Myometrial cell (primary cell): ENCODE measurements around the gene EHMT2. TPM values are rescaled to one million over a fixed set of nuclear protein-coding genes. Genes with fewer than 3 reads are reported as not detected.

ENCODE experiments used
- total RNA-seq: library from RNA; depleted of rRNA; stranded (reverse); fragments of >200 nt; gene quantifications from 2 replicates; pipeline ENCODE4 v1.2.3, GENCODE V29; 2015

The EHMT2 gene
- total RNA-seq = 44.7 and 47.9 TPM in 2 replicates

GRCh38 chr6:31897612-31898382 lies at the start of gene EHMT2:
TSS of gene EHMT2 (minus strand) at chr6:31897698. CDS start at chr6:31897677, 21 bp downstream.

GRCh38 chr6:31945507-31946369 lies 48.2 kb upstream of the EHMT2 start, which contains the start of gene CFB:
TSS of gene CFB (plus strand) at chr6:31946095. CDS start at chr6:31946222, 127 bp downstream.

GRCh38 chr6:31927242-31927862 lies 29.9 kb upstream of the EHMT2 start, which contains the start of gene C2:
TSS of gene C2 (plus strand) at chr6:31927717. CDS start at chr6:31927753, 36 bp downstream.

GRCh38 chr6:31901953-31902643 lies 4.6 kb upstream of the EHMT2 start, which contains the start of gene ZBTB12:
TSS of gene ZBTB12 (minus strand) at chr6:31902086. CDS start at chr6:31901305, 781 bp downstream.

GRCh38 chr6:31878726-31879125 lies 18.8 kb downstream of the EHMT2 start, which contains the start of gene SLC44A4:
TSS of gene SLC44A4 (minus strand) at chr6:31878997. CDS start at chr6:31878980, 17 bp downstream.

GRCh38 chr6:31862344-31863235 lies 34.9 kb downstream of the EHMT2 start, which contains the start of gene NEU1:
TSS of gene NEU1 (minus strand) at chr6:31862821. CDS start at chr6:31862776, 45 bp downstream.

Other genes starting within 250 kb of the EHMT2 start
- 241 and 292 TPM in 2 replicates for gene BAG6, start 245.0 kb downstream of the EHMT2 start, total RNA-seq
- gene APOM, start 241.8 kb downstream of the EHMT2 start, total RNA-seq = 1.4 and 1.7 TPM in 2 replicates
- gene C6orf47, start 236.9 kb downstream of the EHMT2 start, total RNA-seq = 17.0 and 20.9 TPM in 2 replicates
- gene GPANK1, start 232.7 kb downstream of the EHMT2 start, total RNA-seq = 12.4 and 16.1 TPM in 2 replicates
- gene CSNK2B, start 231.6 kb downstream of the EHMT2 start, total RNA-seq = 281 and 300 TPM in 2 replicates
- gene LY6G5B, start 227.7 kb downstream of the EHMT2 start, total RNA-seq = 0.58 and 2.7 TPM in 2 replicates
- gene LY6G5C, start 216.6 kb downstream of the EHMT2 start, total RNA-seq = 0.29 and 1.1 TPM in 2 replicates
- gene ABHD16A, start 194.4 kb downstream of the EHMT2 start, total RNA-seq = 41.6 and 52.5 TPM in 2 replicates
- gene LY6G6F, start 190.8 kb downstream of the EHMT2 start, total RNA-seq = not detected in 2 replicates
- gene LY6G6D, start 182.3 kb downstream of the EHMT2 start, total RNA-seq = not detected in 2 replicates
- gene LY6G6C, start 176.0 kb downstream of the EHMT2 start, total RNA-seq = not detected in 2 replicates
- not detected in 2 replicates for gene MPIG6B, start 174.3 kb downstream of the EHMT2 start, total RNA-seq
- gene DDAH2, start 168.4 kb downstream of the EHMT2 start, total RNA-seq = 63.1 and 65.7 TPM in 2 replicates
- 1,096 and 1,127 TPM in 2 replicates for gene CLIC1, start 161.2 kb downstream of the EHMT2 start, total RNA-seq
- 7.8 and 16.7 TPM in 2 replicates for gene MSH5, start 157.7 kb downstream of the EHMT2 start, total RNA-seq
- 1.8 and 2.3 TPM in 2 replicates for gene SAPCD1, start 135.0 kb downstream of the EHMT2 start, total RNA-seq
- gene VWA7, start 120.4 kb downstream of the EHMT2 start, total RNA-seq = under 0.01 TPM in 1 of 2 replicates, not detected in the other
- gene VARS1, start 101.9 kb downstream of the EHMT2 start, total RNA-seq = 102 and 105 TPM in 2 replicates
- 85.3 and 118 TPM in 2 replicates for gene LSM2, start 90.7 kb downstream of the EHMT2 start, total RNA-seq
- gene HSPA1L, start 82.4 kb downstream of the EHMT2 start, total RNA-seq = 0.29 and 0.35 TPM in 2 replicates
- 38.1 and 41.2 TPM in 2 replicates for gene HSPA1A, start 82.2 kb downstream of the EHMT2 start, total RNA-seq
- 59.4 and 73.5 TPM in 2 replicates for gene HSPA1B, start 70.0 kb downstream of the EHMT2 start, total RNA-seq
- 71.2 and 73.9 TPM in 2 replicates for gene NEU1, start 34.9 kb downstream of the EHMT2 start, total RNA-seq
- 0.18 TPM in 1 of 2 replicates, not detected in the other for gene SLC44A4, start 18.7 kb downstream of the EHMT2 start, total RNA-seq
- 2.0 and 2.3 TPM in 2 replicates for gene ZBTB12, start 4.4 kb upstream of the EHMT2 start, total RNA-seq
- gene C2, start 30.0 kb upstream of the EHMT2 start, total RNA-seq = 1.4 and 2.0 TPM in 2 replicates
- gene CFB, start 48.4 kb upstream of the EHMT2 start, total RNA-seq = 0.86 and 1.6 TPM in 2 replicates
- gene NELFE, start 61.3 kb upstream of the EHMT2 start, total RNA-seq = 133 and 192 TPM in 2 replicates
- 52.8 and 85.6 TPM in 2 replicates for gene SKIC2, start 61.5 kb upstream of the EHMT2 start, total RNA-seq
- gene DXO, start 74.4 kb upstream of the EHMT2 start, total RNA-seq = 12.7 and 16.1 TPM in 2 replicates
- gene C4A, start 84.4 kb upstream of the EHMT2 start, total RNA-seq = 5.0 and 8.1 TPM in 2 replicates
- 3.7 and 6.6 TPM in 2 replicates for gene C4B, start 117.1 kb upstream of the EHMT2 start, total RNA-seq
- 1.4 TPM in 1 of 2 replicates, not detected in the other for gene CYP21A2, start 140.7 kb upstream of the EHMT2 start, total RNA-seq
- 0.29 and 1.4 TPM in 2 replicates for gene TNXB, start 211.6 kb upstream of the EHMT2 start, total RNA-seq
- 20.4 and 21.3 TPM in 2 replicates for gene ATF6B, start 230.5 kb upstream of the EHMT2 start, total RNA-seq
- 4.4 and 10.4 TPM in 2 replicates for gene FKBPL, start 232.6 kb upstream of the EHMT2 start, total RNA-seq